Measurements from ENCODE around the gene TTC4.

The TTC4 gene

DNA sequence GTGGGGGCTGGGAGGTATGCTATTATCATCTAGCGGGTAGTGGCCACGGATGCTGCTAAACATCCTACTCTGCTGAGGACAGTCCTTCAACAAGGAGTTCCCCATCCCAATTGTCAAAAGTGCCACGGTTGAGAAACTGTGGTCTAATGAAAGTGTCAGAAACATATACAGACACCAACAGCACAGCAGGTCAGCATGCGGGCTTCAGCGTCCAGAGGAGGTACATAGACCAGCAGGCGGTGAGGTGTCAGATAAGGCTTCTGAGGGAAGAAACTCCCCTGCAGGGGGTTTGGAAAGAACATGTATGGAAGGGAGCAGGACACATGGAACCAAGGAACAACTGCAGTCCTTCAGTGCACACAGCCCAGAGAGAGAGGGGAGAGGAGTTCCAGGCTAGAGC is 4.8 kb upstream of the TTC4 start:
- TF ChIP-seq, protein P1, sequence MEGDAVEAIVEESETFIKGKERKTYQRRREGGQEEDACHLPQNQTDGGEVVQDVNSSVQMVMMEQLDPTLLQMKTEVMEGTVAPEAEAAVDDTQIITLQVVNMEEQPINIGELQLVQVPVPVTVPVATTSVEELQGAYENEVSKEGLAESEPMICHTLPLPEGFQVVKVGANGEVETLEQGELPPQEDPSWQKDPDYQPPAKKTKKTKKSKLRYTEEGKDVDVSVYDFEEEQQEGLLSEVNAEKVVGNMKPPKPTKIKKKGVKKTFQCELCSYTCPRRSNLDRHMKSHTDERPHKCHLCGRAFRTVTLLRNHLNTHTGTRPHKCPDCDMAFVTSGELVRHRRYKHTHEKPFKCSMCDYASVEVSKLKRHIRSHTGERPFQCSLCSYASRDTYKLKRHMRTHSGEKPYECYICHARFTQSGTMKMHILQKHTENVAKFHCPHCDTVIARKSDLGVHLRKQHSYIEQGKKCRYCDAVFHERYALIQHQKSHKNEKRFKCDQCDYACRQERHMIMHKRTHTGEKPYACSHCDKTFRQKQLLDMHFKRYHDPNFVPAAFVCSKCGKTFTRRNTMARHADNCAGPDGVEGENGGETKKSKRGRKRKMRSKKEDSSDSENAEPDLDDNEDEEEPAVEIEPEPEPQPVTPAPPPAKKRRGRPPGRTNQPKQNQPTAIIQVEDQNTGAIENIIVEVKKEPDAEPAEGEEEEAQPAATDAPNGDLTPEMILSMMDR (IDR thresholded peaks at IDR 0.05; ENCODE audit: extremely low read depth, missing control alignments) = no peak
- DNase-seq (ENCODE audit: low spot score) = no peak

- DNase-seq (ENCODE audit: low spot score) = no peak
- TF ChIP-seq, protein P1 (IDR thresholded peaks at IDR 0.05; ENCODE audit: extremely low read depth, missing control alignments) = no peak
Measured at GRCh38 chr1:54711536-54711935, 4.1 kb upstream of the TTC4 start.

DNA sequence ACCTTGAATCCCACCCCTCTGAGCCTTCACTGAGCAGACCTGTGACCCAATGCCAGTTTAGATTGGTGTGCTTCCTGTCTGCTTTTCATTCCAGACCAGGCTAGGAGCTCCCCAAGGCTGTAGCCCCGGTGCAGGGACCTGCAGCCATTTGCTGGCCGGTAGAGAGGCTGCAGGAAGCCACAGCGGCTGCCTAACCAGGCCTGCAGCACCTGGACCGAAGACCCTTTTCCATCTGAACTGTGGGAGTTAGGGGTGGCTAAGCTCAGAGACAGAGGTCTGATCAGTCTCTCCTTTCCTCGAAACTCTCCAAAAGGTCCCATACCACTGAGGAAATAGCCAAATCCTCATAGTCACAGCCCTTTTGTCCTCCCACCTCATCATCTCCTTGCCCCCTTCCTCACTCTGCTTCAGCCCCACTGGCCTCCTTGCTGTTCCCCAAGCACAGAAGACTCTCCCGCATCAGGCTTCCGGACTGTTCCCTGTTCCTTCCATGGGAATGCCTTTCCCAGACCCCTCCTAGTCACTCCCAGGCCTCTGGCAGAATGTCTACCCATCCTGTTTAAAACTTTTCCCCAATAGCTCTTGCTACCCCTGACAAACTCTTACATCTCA is 674 bp upstream of the TTC4 start:
- TF ChIP-seq, protein P1 (IDR thresholded peaks at IDR 0.05; ENCODE audit: extremely low read depth, missing control alignments) = no peak
- DNase-seq (ENCODE audit: low spot score) = no peak

DNA sequence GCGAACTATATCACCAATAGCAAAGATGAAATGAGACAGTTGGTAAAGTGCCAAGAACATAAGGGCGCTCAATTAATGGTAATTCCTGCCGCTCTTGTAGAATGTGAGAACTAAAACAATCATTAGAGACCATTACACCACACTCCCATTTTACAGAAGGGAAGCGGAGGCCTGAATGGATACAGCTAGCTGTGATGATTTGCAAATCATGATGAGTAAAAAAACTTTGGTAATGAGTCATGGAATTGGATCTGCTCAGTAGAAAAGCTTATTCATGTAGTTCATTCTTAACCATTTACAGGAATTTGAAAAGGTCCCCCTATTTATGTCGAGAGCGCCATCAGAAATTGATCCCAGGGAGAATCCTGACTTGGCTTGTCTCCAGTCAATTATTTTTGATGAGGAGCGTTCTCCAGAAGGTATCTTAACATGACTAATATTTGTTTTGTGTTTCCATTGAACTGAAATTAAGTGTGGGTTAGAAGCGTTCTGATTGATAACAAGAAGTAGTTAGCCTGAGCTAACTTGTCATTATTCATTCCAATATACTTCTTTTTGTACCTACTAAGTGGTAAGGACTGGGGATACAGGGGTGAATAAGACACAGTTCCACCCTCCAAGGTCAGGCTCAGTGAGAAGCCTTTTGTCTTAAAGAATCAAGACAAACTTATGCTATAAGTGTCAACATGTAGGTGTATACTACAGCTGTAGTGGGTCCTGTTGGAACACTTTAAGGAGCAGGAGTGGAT is 812 bp downstream of the TTC4 start:
- no peak for DNase-seq (ENCODE audit: low spot score)
- TF ChIP-seq, protein P1 (IDR thresholded peaks at IDR 0.05; ENCODE audit: extremely low read depth, missing control alignments) = no peak

DNA sequence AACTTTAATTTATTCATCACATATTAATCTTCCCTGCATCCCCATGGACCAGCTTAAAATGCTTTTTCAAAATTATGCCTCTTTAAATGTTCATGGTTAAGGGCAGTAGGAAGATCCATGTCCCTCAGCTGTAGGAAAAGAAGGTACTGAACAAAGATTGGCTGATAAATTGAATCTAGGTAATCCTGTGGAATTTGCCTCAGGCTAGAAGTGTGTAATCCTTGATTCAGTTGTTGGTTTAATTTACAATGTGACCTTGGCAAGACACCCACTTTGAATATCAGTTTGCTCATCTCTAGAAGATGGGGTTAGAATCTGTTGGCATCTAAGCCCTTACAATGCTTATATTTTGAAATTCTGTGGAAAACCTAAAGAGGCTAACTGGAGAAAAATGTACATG is 6.1 kb downstream of the TTC4 start:
- TF ChIP-seq, protein P1 (IDR thresholded peaks at IDR 0.05; ENCODE audit: extremely low read depth, missing control alignments) = no peak
- no peak for DNase-seq (ENCODE audit: low spot score)

GRCh38 chr1:54723985-54724384 is 8.3 kb downstream of the TTC4 start:
- no peak for DNase-seq (ENCODE audit: low spot score)
- TF ChIP-seq, protein P1 (IDR thresholded peaks at IDR 0.05; ENCODE audit: extremely low read depth, missing control alignments) = no peak

- TF ChIP-seq, protein P1 (IDR thresholded peaks at IDR 0.05; ENCODE audit: extremely low read depth, missing control alignments) = no peak
- DNase-seq (ENCODE audit: low spot score) = no peak
Measured at GRCh38 chr1:54724771-54725170, 9.1 kb downstream of the TTC4 start.

All from GM20000 (cell line).